ENCODE results near the gene NUP160.
"Not testable (repeated sequence)": the region's sequence is repeated elsewhere in the genome, so short reads cannot be mapped to it uniquely, and the experiment has no call there.

DNA sequence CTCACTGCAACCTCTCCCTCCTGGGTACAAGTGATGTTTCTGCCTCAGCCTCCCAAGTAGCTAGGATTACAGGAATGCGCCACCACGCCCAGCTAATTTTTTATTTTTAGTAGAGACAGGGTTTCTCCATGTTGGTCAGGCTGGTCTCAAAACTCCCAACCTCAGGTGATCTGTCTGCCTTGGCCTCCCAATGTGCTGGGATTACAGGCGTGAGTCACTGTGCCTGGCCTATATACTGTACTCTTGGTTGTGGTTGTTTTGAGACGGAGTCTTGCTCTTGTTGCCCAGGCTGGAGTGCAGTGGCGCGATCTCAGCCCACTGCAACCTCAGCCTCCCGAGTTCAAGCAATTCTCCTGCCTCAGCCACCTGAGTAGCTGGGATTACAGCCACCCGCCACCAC, 58.1 kb downstream of the NUP160 start:
- not testable (repeated sequence) for TF ChIP-seq POLR2AphosphoS5 (IDR thresholded peaks at IDR 0.05; ENCODE audit: borderline replicate concordance, low read depth, low read length); EZH2 (IDR thresholded peaks at IDR 0.05); FOXP2 (optimal IDR thresholded peaks at IDR 0.05; ENCODE audit: control extremely low read depth, extremely low read length, insufficient read depth)

Measured in SK-N-MC (cell line).